HG03354 (cell line): Measurements from ENCODE around the gene PRKCQ.

Source experiments
- ATAC-seq: cut with Tn5 transposase; IDR thresholded peaks from one replicate; pipeline ENCODE4 v1.9.1; 2021; ENCODE audit warnings: mild to moderate bottlenecking; ENCODE audit not compliant: unreplicated experiment, poor library complexity, severe bottlenecking

The PRKCQ gene

GRCh38 chr10:6426317-6426716 is 153.8 kb downstream of the PRKCQ start:
- no peak for ATAC-seq

GRCh38 chr10:6423413-6424170 is 156.5 kb downstream of the PRKCQ start:
- ATAC-seq, result no peak

GRCh38 chr10:6423004-6423403 is 157.1 kb downstream of the PRKCQ start:
- no peak for ATAC-seq

- no peak for ATAC-seq
Observed at GRCh38 chr10:6418613-6419216, 161.4 kb downstream of the PRKCQ start.

- ATAC-seq, result no peak
Observed at GRCh38 chr10:6418167-6418566, 161.9 kb downstream of the PRKCQ start.

- ATAC-seq, result no peak
Observed at GRCh38 chr10:6416892-6417512, 163.1 kb downstream of the PRKCQ start.

GRCh38 chr10:6411436-6411835 is 168.6 kb downstream of the PRKCQ start:
- ATAC-seq, result no peak

GRCh38 chr10:6410830-6411229 is 169.2 kb downstream of the PRKCQ start:
- no peak for ATAC-seq

- no peak for ATAC-seq
Observed at GRCh38 chr10:6409971-6410643, 170.0 kb downstream of the PRKCQ start.

GRCh38 chr10:6408799-6409198 is 171.3 kb downstream of the PRKCQ start:
- ATAC-seq, result no peak

- ATAC-seq, result no peak
Observed at GRCh38 chr10:6407034-6407721, 172.9 kb downstream of the PRKCQ start.

GRCh38 chr10:6406220-6407033 is 173.6 kb downstream of the PRKCQ start:
- ATAC-seq, result no peak

GRCh38 chr10:6405713-6406112 is 174.4 kb downstream of the PRKCQ start:
- no peak for ATAC-seq

GRCh38 chr10:6404127-6405072 is 175.7 kb downstream of the PRKCQ start:
- no peak for ATAC-seq

GRCh38 chr10:6402960-6403359 is 177.1 kb downstream of the PRKCQ start:
- no peak for ATAC-seq

- no peak for ATAC-seq
Observed at GRCh38 chr10:6402349-6402709, 177.7 kb downstream of the PRKCQ start.

GRCh38 chr10:6401558-6402348 is 178.3 kb downstream of the PRKCQ start:
- peak; percentile 88 for ATAC-seq
